Immature natural killer cell (primary cell): ENCODE results near the gene HPF1. TPM values are rescaled to one million over a fixed set of nuclear protein-coding genes. Genes with fewer than 3 reads are reported as not detected.
A peak's percentile ranks its signal among the peaks of the same experiment; 100 is the strongest.
"Not testable (repeated sequence)": the region's sequence is repeated elsewhere in the genome, so short reads cannot be mapped to it uniquely, and the experiment has no call there.

Experiments used
- DNase-seq, 3 donors: peaks; one replicate each; pipeline ENCODE4 v3.0.0; 2022; ENCODE audit warnings: mixed read lengths in 1 of 3
- H3K27ac Mint-ChIP-seq, 6 donors: one replicate each; pipeline ENCODE4 v1.8.0; 2020; ENCODE audit warnings: mixed read lengths in 6 of 6, mild to moderate bottlenecking in 5 of 6, inconsistent platforms in 4 of 6, moderate library complexity in 3 of 6
- H3K27me3 Mint-ChIP-seq, 3 donors: one replicate each; pipeline ENCODE4 v1.8.0; 2020 to 2021; ENCODE audit warnings: low read depth in 3 of 3, mild to moderate bottlenecking in 3 of 3, mixed read lengths in 3 of 3, moderate library complexity in 3 of 3, inconsistent platforms in 1 of 3
- H3K36me3 Mint-ChIP-seq, 3 donors: one replicate each; pipeline ENCODE4 v1.8.0; 2020; ENCODE audit warnings: mixed read lengths in 3 of 3, inconsistent platforms in 2 of 3, mild to moderate bottlenecking in 2 of 3
- H3K4me1 Mint-ChIP-seq, 2 donors: one replicate each; pipeline ENCODE4 v1.8.0; 2020; ENCODE audit warnings: inconsistent platforms in 2 of 2, mild to moderate bottlenecking in 2 of 2, mixed read lengths in 2 of 2, moderate library complexity in 1 of 2
- H3K4me3 Mint-ChIP-seq, 5 donors: one replicate each; pipeline ENCODE4 v1.8.0; 2020; ENCODE audit warnings: mild to moderate bottlenecking in 5 of 5, mixed read lengths in 5 of 5, inconsistent platforms in 3 of 5, moderate library complexity in 3 of 5
- H3K9me3 Mint-ChIP-seq, 6 donors: one replicate each; pipeline ENCODE4 v1.8.0; 2020; ENCODE audit warnings: mild to moderate bottlenecking in 6 of 6, mixed read lengths in 6 of 6, inconsistent platforms in 4 of 6, moderate library complexity in 3 of 6
- polyA plus RNA-seq, 3 donors: library from polyadenylated mRNA; unstranded; fragments of 300-500 nt; fragmentation: Illumina TruSeq; gene quantifications; one replicate each; pipeline ENCODE4 v1.2.3, GENCODE V29; 2021

HPF1 gene
- polyA plus RNA-seq: 10 to 100 TPM; 36.7 to 46.0 (median 43.0) TPM

- Mint-ChIP-seq H3K9me3 (no peaks in the 10 kb centered on the region), H3K27ac (peak within 1 kb of the TSS; percentile 53 to 75 (median 71)), H3K36me3 (peaks cover 0 to under 1% (median 0%) of the 10 kb centered on the region in 3 donors), H3K27me3 (peaks cover 0 to 3% (median 3%) of the 10 kb centered on the region in 3 donors), H3K4me1 (peaks cover 25 to 40% of the 10 kb centered on the region in 2 donors), H3K4me3 (peak within 1 kb of the TSS; percentile 90 to 93 (median 91))
- peak; percentile 90 for DNase-seq
Observed at GRCh38 chr4:169757575-169758184, at the start of gene HPF1. Gene HPF1, minus strand, starts transcription at chr4:169757944. Its CDS starts 67 bp downstream, at chr4:169757877.

DNA sequence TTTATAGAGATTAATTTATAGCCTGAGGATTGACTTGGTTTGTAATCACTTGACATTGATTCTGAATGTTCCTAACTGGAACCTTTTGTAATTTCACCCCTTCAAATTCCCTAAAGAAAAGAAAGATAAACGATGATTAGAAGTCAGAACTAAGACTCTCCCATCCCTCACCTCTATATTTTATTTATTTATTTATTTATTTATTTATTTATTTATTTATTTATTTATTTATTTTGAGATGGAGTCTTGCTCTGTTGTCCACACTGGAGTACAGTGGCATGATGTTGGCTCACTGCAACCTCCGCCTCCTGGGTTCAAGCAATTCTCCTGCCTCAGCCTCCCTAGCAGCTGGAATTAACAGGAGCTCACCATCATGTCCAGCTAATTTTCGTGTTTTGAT is 49.0 kb upstream of the HPF1 start:
- H3K9me3 Mint-ChIP-seq, DNase-seq, H3K36me3 Mint-ChIP-seq, H3K27ac Mint-ChIP-seq, H3K27me3 Mint-ChIP-seq, H3K4me1 Mint-ChIP-seq, H3K4me3 Mint-ChIP-seq: not testable (repeated sequence)

GRCh38 chr4:169803413-169803812 is 45.7 kb upstream of the HPF1 start:
- no peak for DNase-seq
- H3K9me3 Mint-ChIP-seq: no peaks in the 10 kb centered on the region
- H3K4me3 Mint-ChIP-seq: no peak overlapping the region
- no peaks in the 10 kb centered on the region for H3K4me1 Mint-ChIP-seq
- no peak overlapping the region for H3K27ac Mint-ChIP-seq
- peaks cover 0 to 6% (median 0%) of the 10 kb centered on the region in 3 donors for H3K27me3 Mint-ChIP-seq
- no peaks in the 10 kb centered on the region for H3K36me3 Mint-ChIP-seq

DNA sequence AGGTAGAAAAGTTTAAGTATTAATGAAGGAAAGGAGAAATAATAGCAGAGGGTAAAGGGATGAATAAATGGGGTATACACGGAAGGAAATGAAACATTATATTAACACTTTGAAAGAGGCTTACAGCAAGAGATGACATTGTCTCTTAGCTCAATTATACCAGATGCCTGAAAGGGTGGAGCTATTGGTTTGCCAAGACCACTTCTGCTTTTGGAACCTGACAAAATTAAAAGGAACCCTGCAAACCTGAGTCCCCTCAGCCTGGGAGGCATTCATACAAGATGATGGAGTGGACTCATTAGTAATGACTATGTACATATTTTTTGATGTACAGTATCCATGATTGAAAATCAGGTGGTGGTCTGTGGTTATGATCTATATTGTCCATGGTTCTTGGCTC is 45.1 kb upstream of the HPF1 start:
- Mint-ChIP-seq H3K9me3 (no peaks in the 10 kb centered on the region), H3K4me3 (no peak overlapping the region), H3K4me1 (no peaks in the 10 kb centered on the region), H3K27ac (no peak overlapping the region), H3K36me3 (no peaks in the 10 kb centered on the region), H3K27me3 (peaks cover 0 to 9% (median 0%) of the 10 kb centered on the region in 3 donors)
- no peak for DNase-seq

DNA sequence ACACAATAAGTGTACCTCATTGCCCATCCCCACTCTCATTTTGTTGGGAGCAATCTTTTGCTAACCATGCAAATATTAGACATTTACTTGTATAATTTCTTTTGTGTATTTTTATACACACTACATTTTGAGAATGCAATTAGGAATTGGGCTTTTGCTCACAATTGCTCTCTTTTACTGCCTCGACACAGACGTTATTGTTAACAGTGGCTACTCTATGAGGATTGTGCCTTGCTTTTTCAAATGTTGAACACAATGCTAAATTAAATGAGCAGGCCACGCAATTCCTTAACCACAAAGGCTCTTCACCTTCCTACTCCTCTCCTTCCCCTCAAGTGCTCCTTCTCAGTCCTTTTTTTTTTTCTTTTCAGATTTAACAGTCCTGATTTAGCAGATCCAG is 42.8 kb upstream of the HPF1 start:
- Mint-ChIP-seq H3K36me3 (no peaks in the 10 kb centered on the region), H3K4me3 (no peak overlapping the region), H3K27ac (no peak overlapping the region), H3K4me1 (no peaks in the 10 kb centered on the region), H3K9me3 (no peaks in the 10 kb centered on the region), H3K27me3 (peaks cover 0 to 14% (median 0%) of the 10 kb centered on the region in 3 donors)
- DNase-seq: no peak

DNA sequence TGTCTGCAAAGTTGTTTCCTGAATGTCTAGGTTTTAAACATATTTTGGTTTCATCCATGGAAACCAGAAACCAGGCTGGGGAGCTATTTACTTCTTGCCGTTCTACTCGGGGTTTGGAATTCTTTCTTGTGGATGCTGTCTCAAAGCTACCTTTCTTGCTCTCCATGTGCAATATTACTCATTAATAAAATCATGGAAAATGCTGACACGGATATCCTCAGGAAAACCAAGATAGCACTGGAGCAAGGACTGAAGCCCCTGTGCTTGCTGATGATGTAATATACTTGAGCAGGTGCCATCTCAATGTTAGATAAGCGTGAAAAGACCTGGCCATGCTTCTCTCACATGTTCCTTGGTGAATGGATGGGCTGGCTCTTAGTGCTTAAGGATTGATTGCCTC is 41.5 kb upstream of the HPF1 start:
- no peaks in the 10 kb centered on the region for H3K9me3 Mint-ChIP-seq
- no peaks in the 10 kb centered on the region for H3K4me1 Mint-ChIP-seq
- H3K27me3 Mint-ChIP-seq: peaks cover 0 to 14% (median 0%) of the 10 kb centered on the region in 3 donors
- no peak for DNase-seq
- H3K36me3 Mint-ChIP-seq: no peaks in the 10 kb centered on the region
- no peak overlapping the region for H3K27ac Mint-ChIP-seq
- H3K4me3 Mint-ChIP-seq: no peak overlapping the region

DNA sequence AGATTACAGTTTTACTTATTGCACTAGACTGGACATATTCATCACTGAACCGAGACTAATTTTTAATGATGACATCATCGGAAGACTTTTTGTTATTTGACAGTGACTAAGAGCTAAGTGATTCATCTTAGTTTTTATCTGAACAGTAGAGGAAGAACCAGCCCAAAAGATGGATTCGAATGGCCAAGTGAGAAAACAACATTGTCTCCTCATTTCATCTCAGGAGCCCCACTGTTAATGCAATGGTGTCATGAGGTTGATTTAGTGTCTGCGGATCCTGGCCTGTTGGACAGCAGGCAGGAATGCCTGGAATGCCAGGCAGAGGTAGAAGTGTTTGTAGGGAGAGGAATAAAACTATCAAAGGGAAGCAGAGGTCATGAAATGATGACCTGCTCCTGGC is 37.8 kb upstream of the HPF1 start:
- H3K27me3 Mint-ChIP-seq: peaks cover 0 to 18% (median 3%) of the 10 kb centered on the region in 3 donors
- no peaks in the 10 kb centered on the region for H3K9me3 Mint-ChIP-seq
- peaks cover 6 to 10% of the 10 kb centered on the region in 2 donors for H3K4me1 Mint-ChIP-seq
- DNase-seq: no peak
- no peak overlapping the region for H3K4me3 Mint-ChIP-seq
- H3K36me3 Mint-ChIP-seq: no peaks in the 10 kb centered on the region
- H3K27ac Mint-ChIP-seq: no peak overlapping the region

GRCh38 chr4:169791527-169792156 is 33.9 kb upstream of the HPF1 start:
- peak in 1 of 3 donors; percentile 1 for DNase-seq
- Mint-ChIP-seq H3K27me3 (peaks cover 2 to 32% (median 10%) of the 10 kb centered on the region in 3 donors), H3K27ac (no peak overlapping the region), H3K4me3 (peak overlapping the region in 1 of 5 donors; percentile 45), H3K4me1 (peaks cover 6 to 10% of the 10 kb centered on the region in 2 donors), H3K9me3 (no peaks in the 10 kb centered on the region), H3K36me3 (no peaks in the 10 kb centered on the region)

DNA sequence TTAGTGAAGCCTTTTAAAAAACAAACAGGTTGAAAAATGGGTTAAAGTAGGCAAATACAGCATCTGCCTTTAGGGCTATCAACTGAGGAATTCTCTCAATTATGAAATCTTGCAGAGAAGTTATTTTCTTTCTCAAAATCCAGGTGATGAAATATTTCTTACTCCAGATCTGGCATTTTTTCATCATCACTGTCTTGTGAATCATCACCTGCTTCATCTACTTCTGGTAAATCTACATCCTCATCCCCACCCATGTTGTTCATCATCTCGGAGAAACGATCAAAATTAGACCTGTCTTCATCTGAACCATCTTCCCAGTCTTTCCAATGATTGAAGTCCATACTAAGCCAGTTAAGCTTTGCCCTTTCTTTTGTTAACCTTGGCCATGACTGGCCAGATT is 33.3 kb upstream of the HPF1 start:
- Mint-ChIP-seq H3K4me1 (peaks cover 6 to 10% of the 10 kb centered on the region in 2 donors), H3K4me3 (peak overlapping the region in 1 of 5 donors; percentile 1), H3K27me3 (peaks cover 2 to 30% (median 11%) of the 10 kb centered on the region in 3 donors), H3K36me3 (no peaks in the 10 kb centered on the region), H3K27ac (no peak overlapping the region), H3K9me3 (no peaks in the 10 kb centered on the region)
- no peak for DNase-seq

DNA sequence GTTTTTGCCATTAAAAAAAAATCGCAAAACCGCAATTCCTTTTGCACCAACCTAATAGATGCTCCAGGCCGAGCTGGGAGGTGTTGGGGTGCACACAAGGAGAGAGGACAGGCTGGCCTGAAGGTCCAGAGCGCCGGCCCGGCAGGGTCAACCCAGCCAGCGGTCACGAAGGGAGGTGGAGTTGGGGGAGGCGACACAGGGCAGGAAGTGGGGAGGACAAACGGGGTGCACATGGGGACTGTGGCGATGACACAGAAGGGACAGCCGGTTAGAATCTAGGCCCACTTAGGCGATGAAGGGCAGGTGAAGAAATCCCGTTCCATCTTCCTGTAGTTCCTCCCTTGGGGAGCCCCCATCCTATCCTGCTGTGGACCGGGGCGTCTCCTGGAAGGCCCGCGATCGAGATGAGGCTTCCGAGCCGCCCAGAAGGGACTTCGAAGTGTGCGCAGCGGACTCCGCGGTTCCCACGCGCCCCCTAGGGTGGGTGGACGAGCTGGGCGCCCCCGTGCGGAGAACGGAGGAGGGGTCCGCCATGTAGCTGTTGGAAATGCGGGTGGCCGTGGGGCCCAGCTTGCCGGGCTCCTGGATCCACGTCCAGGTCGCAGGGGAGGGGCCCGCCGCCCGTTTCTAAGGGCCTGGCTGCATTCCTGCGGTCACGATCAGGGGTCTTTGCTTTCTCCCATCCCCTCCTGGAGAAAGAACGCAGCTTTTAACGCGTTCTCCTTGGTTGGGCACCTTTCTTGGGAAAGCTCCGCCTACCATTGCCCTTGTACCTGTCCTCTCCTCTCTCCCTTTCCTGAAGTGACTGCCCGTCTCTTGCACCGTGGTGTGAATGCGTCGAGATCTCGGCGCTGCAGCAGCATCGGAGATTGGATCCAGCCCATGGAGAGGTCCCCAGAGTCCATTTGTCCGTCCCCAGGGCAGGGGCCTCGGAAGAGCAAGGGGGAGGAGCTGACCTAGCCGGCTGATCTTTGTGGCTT is 17.0 kb upstream of the HPF1 start:
- peaks cover 0 to 4% (median 0%) of the 10 kb centered on the region in 6 donors for H3K9me3 Mint-ChIP-seq
- no peaks in the 10 kb centered on the region for H3K36me3 Mint-ChIP-seq
- H3K4me1 Mint-ChIP-seq: peaks cover 1 to 6% of the 10 kb centered on the region in 2 donors
- peak overlapping the region; percentile 27 to 65 (median 49) for H3K4me3 Mint-ChIP-seq
- DNase-seq: peak; percentile 9 to 22 (median 17)
- H3K27me3 Mint-ChIP-seq: peaks cover 7 to 19% (median 9%) of the 10 kb centered on the region in 3 donors
- H3K27ac Mint-ChIP-seq: no peak overlapping the region

DNA sequence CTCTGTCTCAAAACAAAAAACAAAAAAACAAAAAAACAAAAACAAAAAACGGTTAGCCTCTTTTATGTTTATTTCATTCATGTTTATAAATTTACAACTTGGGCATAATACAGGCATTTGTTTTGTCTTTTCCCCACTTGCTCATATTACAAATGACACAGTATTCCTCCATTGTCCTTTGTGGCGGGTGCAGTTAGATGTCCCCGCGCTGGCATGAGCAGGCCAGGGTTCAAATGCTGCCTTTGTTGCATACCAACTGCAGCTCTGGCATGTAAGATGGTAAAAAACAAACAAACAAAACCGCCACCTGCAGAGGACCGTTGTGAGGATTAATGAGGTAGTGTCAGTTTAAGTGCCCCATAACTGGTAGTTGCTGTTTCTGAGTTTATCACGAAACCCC is 16.1 kb upstream of the HPF1 start:
- H3K27me3 Mint-ChIP-seq: peaks cover 5 to 20% (median 9%) of the 10 kb centered on the region in 3 donors

DNA sequence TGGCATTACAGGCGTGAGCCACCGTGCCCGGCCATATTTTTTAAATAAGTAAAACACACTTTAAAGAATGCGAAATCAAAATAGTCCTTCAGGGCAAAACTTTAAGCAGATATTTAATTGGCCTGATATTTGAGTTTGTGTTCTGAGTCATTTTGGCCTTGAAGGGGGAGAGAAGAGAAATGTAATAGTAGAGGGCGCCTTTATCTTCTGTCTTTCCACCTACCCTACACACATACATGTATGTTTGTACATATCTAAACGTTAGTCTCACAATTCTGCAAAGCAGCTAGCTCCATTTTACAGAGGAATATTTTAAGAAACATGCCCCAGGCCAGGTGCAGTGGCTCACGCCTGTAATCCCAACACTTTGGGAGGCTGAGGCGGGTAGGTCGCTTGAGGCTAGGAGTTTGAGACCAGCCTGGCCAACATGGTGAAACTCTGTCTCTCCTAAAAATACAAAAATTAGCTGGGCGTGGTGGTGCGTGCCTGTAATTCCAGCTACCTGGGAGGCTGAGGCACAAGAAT is 13.9 kb upstream of the HPF1 start:
- not testable (repeated sequence) for H3K9me3 Mint-ChIP-seq, H3K4me3 Mint-ChIP-seq, H3K36me3 Mint-ChIP-seq, H3K27ac Mint-ChIP-seq, H3K4me1 Mint-ChIP-seq, DNase-seq
- H3K27me3 Mint-ChIP-seq: peaks cover 5 to 15% (median 7%) of the 10 kb centered on the region in 3 donors

More for the DNA sequence above, 16.1 kb upstream of the HPF1 start:
- no peak for DNase-seq
- Mint-ChIP-seq H3K4me1 (peaks cover 1 to 6% of the 10 kb centered on the region in 2 donors), H3K27ac (no peak overlapping the region), H3K36me3 (no peaks in the 10 kb centered on the region), H3K4me3 (no peak overlapping the region), H3K9me3 (peaks cover 0 to 4% (median 0%) of the 10 kb centered on the region in 6 donors)

GRCh38 chr4:169770416-169770815 is 12.7 kb upstream of the HPF1 start:
- no peak overlapping the region for H3K4me3 Mint-ChIP-seq
- H3K27ac Mint-ChIP-seq: no peak overlapping the region
- H3K36me3 Mint-ChIP-seq: no peaks in the 10 kb centered on the region
- H3K27me3 Mint-ChIP-seq: peaks cover 3 to 7% (median 7%) of the 10 kb centered on the region in 3 donors
- H3K4me1 Mint-ChIP-seq: peaks cover 0 to 1% of the 10 kb centered on the region in 2 donors
- no peak for DNase-seq
- peaks cover 0 to 2% (median 0%) of the 10 kb centered on the region in 6 donors for H3K9me3 Mint-ChIP-seq
